LNCAP (cell line): ENCODE data around the gene PRDM16.

Source experiments
- CTCF ChIP-seq: fragments of 450-650 bp; IDR thresholded peaks from 2 replicates; pipeline ENCODE4 v1.5.1; 2017; ENCODE audit warnings: mild to moderate bottlenecking

PRDM16 gene

GRCh38 chr1:3034728-3035562, 34.1 kb upstream of the PRDM16 start:
- TF ChIP-seq CTCF: no peak

GRCh38 chr1:3035563-3036446, 33.2 kb upstream of the PRDM16 start:
- no peak for TF ChIP-seq CTCF

- TF ChIP-seq CTCF: no peak
Measured at GRCh38 chr1:3036447-3037280, 32.3 kb upstream of the PRDM16 start.

- TF ChIP-seq CTCF: no peak
Measured at GRCh38 chr1:3037281-3038040, 31.5 kb upstream of the PRDM16 start.

GRCh38 chr1:3038113-3038551, 30.9 kb upstream of the PRDM16 start:
- no peak for TF ChIP-seq CTCF

GRCh38 chr1:3038571-3039181, 30.3 kb upstream of the PRDM16 start:
- no peak for TF ChIP-seq CTCF
